ENCODE data around the gene FAU. TPM values are rescaled to one million over a fixed set of nuclear protein-coding genes. Genes with fewer than 3 reads are reported as not detected.

Gene FAU
- total and polyA plus RNA-seq, 9 of the 15 experiments (the other 6 are each of a cell fraction or from before 2014, with no cell fraction given) = 433 to 1,827 (median 942) TPM

DNA sequence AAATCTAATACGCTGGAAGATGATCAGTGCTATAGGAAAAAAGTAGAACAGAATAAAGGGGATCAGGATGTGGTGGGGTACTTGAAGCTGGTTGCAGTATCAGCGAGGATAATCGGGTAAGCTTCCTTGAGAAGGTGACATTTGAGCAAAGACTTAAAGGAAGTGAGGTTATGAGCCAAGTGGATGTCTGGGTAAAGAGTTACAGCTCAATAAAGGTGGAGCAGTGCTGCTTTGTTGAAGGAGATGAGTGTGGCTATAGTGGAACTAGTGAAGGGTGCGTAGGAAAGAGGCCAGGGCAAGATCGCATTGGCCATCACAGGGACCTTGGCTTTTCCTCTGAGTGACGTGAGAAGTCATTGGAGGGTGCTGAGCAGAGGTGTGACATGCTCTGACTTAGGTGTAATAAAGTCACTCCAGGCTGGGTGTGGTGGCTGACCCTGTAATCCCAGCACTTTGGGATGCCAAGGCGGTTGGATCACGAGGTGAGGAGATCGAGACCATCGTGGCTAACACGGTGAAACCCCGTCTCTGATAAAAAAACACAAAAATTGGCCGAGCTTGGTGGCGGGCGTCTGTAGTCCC, 14.7 kb upstream of the FAU start (continued):
- TF ChIP-seq, protein P1, sequence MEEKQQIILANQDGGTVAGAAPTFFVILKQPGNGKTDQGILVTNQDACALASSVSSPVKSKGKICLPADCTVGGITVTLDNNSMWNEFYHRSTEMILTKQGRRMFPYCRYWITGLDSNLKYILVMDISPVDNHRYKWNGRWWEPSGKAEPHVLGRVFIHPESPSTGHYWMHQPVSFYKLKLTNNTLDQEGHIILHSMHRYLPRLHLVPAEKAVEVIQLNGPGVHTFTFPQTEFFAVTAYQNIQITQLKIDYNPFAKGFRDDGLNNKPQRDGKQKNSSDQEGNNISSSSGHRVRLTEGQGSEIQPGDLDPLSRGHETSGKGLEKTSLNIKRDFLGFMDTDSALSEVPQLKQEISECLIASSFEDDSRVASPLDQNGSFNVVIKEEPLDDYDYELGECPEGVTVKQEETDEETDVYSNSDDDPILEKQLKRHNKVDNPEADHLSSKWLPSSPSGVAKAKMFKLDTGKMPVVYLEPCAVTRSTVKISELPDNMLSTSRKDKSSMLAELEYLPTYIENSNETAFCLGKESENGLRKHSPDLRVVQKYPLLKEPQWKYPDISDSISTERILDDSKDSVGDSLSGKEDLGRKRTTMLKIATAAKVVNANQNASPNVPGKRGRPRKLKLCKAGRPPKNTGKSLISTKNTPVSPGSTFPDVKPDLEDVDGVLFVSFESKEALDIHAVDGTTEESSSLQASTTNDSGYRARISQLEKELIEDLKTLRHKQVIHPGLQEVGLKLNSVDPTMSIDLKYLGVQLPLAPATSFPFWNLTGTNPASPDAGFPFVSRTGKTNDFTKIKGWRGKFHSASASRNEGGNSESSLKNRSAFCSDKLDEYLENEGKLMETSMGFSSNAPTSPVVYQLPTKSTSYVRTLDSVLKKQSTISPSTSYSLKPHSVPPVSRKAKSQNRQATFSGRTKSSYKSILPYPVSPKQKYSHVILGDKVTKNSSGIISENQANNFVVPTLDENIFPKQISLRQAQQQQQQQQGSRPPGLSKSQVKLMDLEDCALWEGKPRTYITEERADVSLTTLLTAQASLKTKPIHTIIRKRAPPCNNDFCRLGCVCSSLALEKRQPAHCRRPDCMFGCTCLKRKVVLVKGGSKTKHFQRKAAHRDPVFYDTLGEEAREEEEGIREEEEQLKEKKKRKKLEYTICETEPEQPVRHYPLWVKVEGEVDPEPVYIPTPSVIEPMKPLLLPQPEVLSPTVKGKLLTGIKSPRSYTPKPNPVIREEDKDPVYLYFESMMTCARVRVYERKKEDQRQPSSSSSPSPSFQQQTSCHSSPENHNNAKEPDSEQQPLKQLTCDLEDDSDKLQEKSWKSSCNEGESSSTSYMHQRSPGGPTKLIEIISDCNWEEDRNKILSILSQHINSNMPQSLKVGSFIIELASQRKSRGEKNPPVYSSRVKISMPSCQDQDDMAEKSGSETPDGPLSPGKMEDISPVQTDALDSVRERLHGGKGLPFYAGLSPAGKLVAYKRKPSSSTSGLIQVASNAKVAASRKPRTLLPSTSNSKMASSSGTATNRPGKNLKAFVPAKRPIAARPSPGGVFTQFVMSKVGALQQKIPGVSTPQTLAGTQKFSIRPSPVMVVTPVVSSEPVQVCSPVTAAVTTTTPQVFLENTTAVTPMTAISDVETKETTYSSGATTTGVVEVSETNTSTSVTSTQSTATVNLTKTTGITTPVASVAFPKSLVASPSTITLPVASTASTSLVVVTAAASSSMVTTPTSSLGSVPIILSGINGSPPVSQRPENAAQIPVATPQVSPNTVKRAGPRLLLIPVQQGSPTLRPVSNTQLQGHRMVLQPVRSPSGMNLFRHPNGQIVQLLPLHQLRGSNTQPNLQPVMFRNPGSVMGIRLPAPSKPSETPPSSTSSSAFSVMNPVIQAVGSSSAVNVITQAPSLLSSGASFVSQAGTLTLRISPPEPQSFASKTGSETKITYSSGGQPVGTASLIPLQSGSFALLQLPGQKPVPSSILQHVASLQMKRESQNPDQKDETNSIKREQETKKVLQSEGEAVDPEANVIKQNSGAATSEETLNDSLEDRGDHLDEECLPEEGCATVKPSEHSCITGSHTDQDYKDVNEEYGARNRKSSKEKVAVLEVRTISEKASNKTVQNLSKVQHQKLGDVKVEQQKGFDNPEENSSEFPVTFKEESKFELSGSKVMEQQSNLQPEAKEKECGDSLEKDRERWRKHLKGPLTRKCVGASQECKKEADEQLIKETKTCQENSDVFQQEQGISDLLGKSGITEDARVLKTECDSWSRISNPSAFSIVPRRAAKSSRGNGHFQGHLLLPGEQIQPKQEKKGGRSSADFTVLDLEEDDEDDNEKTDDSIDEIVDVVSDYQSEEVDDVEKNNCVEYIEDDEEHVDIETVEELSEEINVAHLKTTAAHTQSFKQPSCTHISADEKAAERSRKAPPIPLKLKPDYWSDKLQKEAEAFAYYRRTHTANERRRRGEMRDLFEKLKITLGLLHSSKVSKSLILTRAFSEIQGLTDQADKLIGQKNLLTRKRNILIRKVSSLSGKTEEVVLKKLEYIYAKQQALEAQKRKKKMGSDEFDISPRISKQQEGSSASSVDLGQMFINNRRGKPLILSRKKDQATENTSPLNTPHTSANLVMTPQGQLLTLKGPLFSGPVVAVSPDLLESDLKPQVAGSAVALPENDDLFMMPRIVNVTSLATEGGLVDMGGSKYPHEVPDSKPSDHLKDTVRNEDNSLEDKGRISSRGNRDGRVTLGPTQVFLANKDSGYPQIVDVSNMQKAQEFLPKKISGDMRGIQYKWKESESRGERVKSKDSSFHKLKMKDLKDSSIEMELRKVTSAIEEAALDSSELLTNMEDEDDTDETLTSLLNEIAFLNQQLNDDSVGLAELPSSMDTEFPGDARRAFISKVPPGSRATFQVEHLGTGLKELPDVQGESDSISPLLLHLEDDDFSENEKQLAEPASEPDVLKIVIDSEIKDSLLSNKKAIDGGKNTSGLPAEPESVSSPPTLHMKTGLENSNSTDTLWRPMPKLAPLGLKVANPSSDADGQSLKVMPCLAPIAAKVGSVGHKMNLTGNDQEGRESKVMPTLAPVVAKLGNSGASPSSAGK (IDR thresholded peaks at IDR 0.05) = no peak
- TF ChIP-seq, protein P2, sequence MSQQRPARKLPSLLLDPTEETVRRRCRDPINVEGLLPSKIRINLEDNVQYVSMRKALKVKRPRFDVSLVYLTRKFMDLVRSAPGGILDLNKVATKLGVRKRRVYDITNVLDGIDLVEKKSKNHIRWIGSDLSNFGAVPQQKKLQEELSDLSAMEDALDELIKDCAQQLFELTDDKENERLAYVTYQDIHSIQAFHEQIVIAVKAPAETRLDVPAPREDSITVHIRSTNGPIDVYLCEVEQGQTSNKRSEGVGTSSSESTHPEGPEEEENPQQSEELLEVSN (IDR thresholded peaks at IDR 0.05; ENCODE audit: borderline replicate concordance in 1 of 2, extremely low read depth in 1 of 2, insufficient read depth in 1 of 2, insufficient read length in 1 of 2, low read depth in 1 of 2, low read length in 1 of 2, poor library complexity in 1 of 2, severe bottlenecking in 1 of 2) = no peak
- no peak for TF ChIP-seq CGGBP1 (CRISPR knock-in tag; IDR thresholded peaks at IDR 0.05)
- TF ChIP-seq ATF4 (CRISPR knock-in tag; IDR thresholded peaks at IDR 0.05) = no peak
- TF ChIP-seq NFATC3 (IDR thresholded peaks at IDR 0.05) = no peak
- TF ChIP-seq KAT8 (IDR thresholded peaks at IDR 0.05; ENCODE audit: low read depth) = no peak
- TF ChIP-seq CBFB (CRISPR knock-in tag; IDR thresholded peaks at IDR 0.05) = no peak
- TF ChIP-seq, protein P3, sequence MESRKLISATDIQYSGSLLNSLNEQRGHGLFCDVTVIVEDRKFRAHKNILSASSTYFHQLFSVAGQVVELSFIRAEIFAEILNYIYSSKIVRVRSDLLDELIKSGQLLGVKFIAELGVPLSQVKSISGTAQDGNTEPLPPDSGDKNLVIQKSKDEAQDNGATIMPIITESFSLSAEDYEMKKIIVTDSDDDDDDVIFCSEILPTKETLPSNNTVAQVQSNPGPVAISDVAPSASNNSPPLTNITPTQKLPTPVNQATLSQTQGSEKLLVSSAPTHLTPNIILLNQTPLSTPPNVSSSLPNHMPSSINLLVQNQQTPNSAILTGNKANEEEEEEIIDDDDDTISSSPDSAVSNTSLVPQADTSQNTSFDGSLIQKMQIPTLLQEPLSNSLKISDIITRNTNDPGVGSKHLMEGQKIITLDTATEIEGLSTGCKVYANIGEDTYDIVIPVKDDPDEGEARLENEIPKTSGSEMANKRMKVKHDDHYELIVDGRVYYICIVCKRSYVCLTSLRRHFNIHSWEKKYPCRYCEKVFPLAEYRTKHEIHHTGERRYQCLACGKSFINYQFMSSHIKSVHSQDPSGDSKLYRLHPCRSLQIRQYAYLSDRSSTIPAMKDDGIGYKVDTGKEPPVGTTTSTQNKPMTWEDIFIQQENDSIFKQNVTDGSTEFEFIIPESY (CRISPR knock-in tag; IDR thresholded peaks at IDR 0.05) = no peak
